Astrocyte (in vitro differentiated cells and primary cell): ENCODE data around the gene CHAF1B. TPM values are rescaled to one million over a fixed set of nuclear protein-coding genes. Genes with fewer than 3 reads are reported as not detected.

Source experiments
- DNase-seq: peaks from one replicate; pipeline ENCODE4 v3.0.0-alpha.2; 2010; ENCODE audit warnings: low read depth
- FAIRE-seq: peaks from 2 replicates; lab custom pipeline; 2011; peaks lifted over from hg19 to GRCh38; lab: Jason Lieb, UNC
- H2AFZ ChIP-seq: 2 replicates; pipeline ENCODE4 v1.6.0; 2012; ENCODE audit warnings: low read depth, low read length, inconsistent platforms
- H3K27ac ChIP-seq: 2 replicates; pipeline ENCODE4 v1.5.1; 2011; ENCODE audit warnings: low read depth, low read length, inconsistent platforms
- H3K27me3 ChIP-seq: 2 replicates; pipeline ENCODE4 v1.6.0; 2011; ENCODE audit warnings: low read length, inconsistent platforms; ENCODE audit not compliant: insufficient read depth
- H3K36me3 ChIP-seq: 2 replicates; pipeline ENCODE4 v1.5.1; 2011; ENCODE audit warnings: low read length, inconsistent platforms; ENCODE audit not compliant: insufficient read depth
- H3K4me1 ChIP-seq: 2 replicates; pipeline ENCODE4 v1.5.1; 2011; ENCODE audit warnings: low read length, inconsistent platforms; ENCODE audit not compliant: insufficient read depth
- H3K4me2 ChIP-seq: 2 replicates; pipeline ENCODE4 v1.6.0; 2012; ENCODE audit warnings: low read length, inconsistent platforms
- H3K4me3 ChIP-seq: 2 replicates; pipeline ENCODE4 v1.5.1; 2011; ENCODE audit warnings: low read depth, mild to moderate bottlenecking, low read length, inconsistent platforms; ENCODE audit not compliant: insufficient read depth
- H3K79me2 ChIP-seq: 2 replicates; pipeline ENCODE4 v1.6.0; 2012; ENCODE audit warnings: mild to moderate bottlenecking, low read length, inconsistent platforms; ENCODE audit not compliant: insufficient read depth
- H3K9ac ChIP-seq: 2 replicates; pipeline ENCODE4 v1.6.0; 2012; ENCODE audit warnings: mild to moderate bottlenecking, low read length, inconsistent platforms
- H3K9me3 ChIP-seq: 2 replicates; pipeline ENCODE4 v1.5.1; 2012; ENCODE audit warnings: low read depth, mild to moderate bottlenecking, low read length, inconsistent platforms; ENCODE audit not compliant: insufficient read depth
- H4K20me1 ChIP-seq: 2 replicates; pipeline ENCODE4 v1.6.0; 2012; ENCODE audit warnings: low read length, inconsistent platforms; ENCODE audit not compliant: insufficient read depth
- H3K27ac Mint-ChIP-seq: one replicate; pipeline ENCODE4 v1.8.0; 2021; ENCODE audit warnings: mild to moderate bottlenecking, mixed read lengths; ENCODE audit not compliant: unreplicated experiment
- H3K27me3 Mint-ChIP-seq: one replicate; pipeline ENCODE4 v1.8.0; 2021; ENCODE audit warnings: low read depth, mixed read lengths; ENCODE audit not compliant: unreplicated experiment
- H3K36me3 Mint-ChIP-seq: one replicate; pipeline ENCODE4 v1.8.0; 2021; ENCODE audit warnings: low read depth, mixed read lengths; ENCODE audit not compliant: unreplicated experiment
- H3K4me1 Mint-ChIP-seq: one replicate; pipeline ENCODE4 v1.8.0; 2021; ENCODE audit warnings: low read depth, mixed read lengths; ENCODE audit not compliant: unreplicated experiment
- H3K4me3 Mint-ChIP-seq: one replicate; pipeline ENCODE4 v1.8.0; 2021; ENCODE audit warnings: mild to moderate bottlenecking, moderate library complexity, mixed read lengths; ENCODE audit not compliant: unreplicated experiment
- H3K9me3 Mint-ChIP-seq: one replicate; pipeline ENCODE4 v1.8.0; 2021; ENCODE audit warnings: mild to moderate bottlenecking, mixed read lengths; ENCODE audit not compliant: unreplicated experiment
- CTCF ChIP-seq: IDR thresholded peaks from 2 replicates; pipeline ENCODE4 v1.5.1; 2011; ENCODE audit warnings: low read depth, mild to moderate bottlenecking, inconsistent platforms, low read length, moderate library complexity; ENCODE audit not compliant: insufficient read depth
- EZH2 ChIP-seq: IDR thresholded peaks from 2 replicates; pipeline ENCODE4 v1.6.1; 2012; ENCODE audit warnings: mild to moderate bottlenecking, low read length, inconsistent platforms; ENCODE audit not compliant: insufficient read depth
- total RNA-seq: library from RNA; stranded (reverse); gene quantifications from 2 replicates; pipeline ENCODE4 v1.2.1, GENCODE V29; 2021

CHAF1B gene
- total RNA-seq, 1 donor from 2014 or later, result 2.8 TPM

GRCh38 chr21:36420571-36421339 lies 35.6 kb downstream of the CHAF1B start:
- Histone ChIP-seq H3K9me3 (no peaks in the 10 kb centered on the region), H3K27me3 (no peaks in the 10 kb centered on the region), H4K20me1 (no peaks in the 10 kb centered on the region), H3K27ac (no peak overlapping the region), H3K36me3 (peaks cover 5% of the 10 kb centered on the region), H3K79me2 (no peaks in the 10 kb centered on the region), H2AFZ (no peak overlapping the region), H3K9ac (no peak overlapping the region), H3K4me3 (no peak overlapping the region), H3K4me2 (no peak overlapping the region), H3K4me1 (peaks cover 13% of the 10 kb centered on the region)
- no peak for DNase-seq
- H3K4me1 Mint-ChIP-seq, result peaks cover 13% of the 10 kb centered on the region
- no peaks in the 10 kb centered on the region for H3K27me3 Mint-ChIP-seq
- peaks cover 5% of the 10 kb centered on the region for H3K36me3 Mint-ChIP-seq
- TF ChIP-seq EZH2, result no peak
- no peak for TF ChIP-seq CTCF
- H3K27ac Mint-ChIP-seq, result peak overlapping the region; percentile 68
- FAIRE-seq, result no peak
- no peaks in the 10 kb centered on the region for H3K9me3 Mint-ChIP-seq
- H3K4me3 Mint-ChIP-seq, result no peak overlapping the region

GRCh38 chr21:36422279-36423098 lies 37.3 kb downstream of the CHAF1B start:
- H3K36me3 Mint-ChIP-seq, result no peaks in the 10 kb centered on the region
- Histone ChIP-seq H3K36me3 (no peaks in the 10 kb centered on the region), H3K4me3 (no peak overlapping the region), H3K27me3 (no peaks in the 10 kb centered on the region), H3K9ac (no peak overlapping the region), H3K27ac (no peak overlapping the region), H3K9me3 (no peaks in the 10 kb centered on the region), H4K20me1 (no peaks in the 10 kb centered on the region), H3K4me1 (peaks cover 13% of the 10 kb centered on the region), H3K79me2 (no peaks in the 10 kb centered on the region), H3K4me2 (no peak overlapping the region), H2AFZ (peak overlapping the region; percentile 28)
- H3K27ac Mint-ChIP-seq, result no peak overlapping the region
- peaks cover 19% of the 10 kb centered on the region for H3K4me1 Mint-ChIP-seq
- H3K9me3 Mint-ChIP-seq, result no peaks in the 10 kb centered on the region
- no peak overlapping the region for H3K4me3 Mint-ChIP-seq
- no peaks in the 10 kb centered on the region for H3K27me3 Mint-ChIP-seq
- DNase-seq (peak; percentile 42), FAIRE-seq (no peak)
- no peak for TF ChIP-seq EZH2
- peak; percentile 70 for TF ChIP-seq CTCF
